Measurements from ENCODE around the gene EAF1.

GRCh38 chr3:15438983-15439382 lies 11.6 kb downstream of the EAF1 start:
- TF ChIP-seq POLR2A (IDR thresholded peaks at IDR 0.05) (no peak), CTCF (IDR thresholded peaks at IDR 0.05) (no peak)
